ENCODE measurements around the gene OR4K2.

- TF ChIP-seq CTCF (IDR thresholded peaks at IDR 0.05; ENCODE audit: extremely low read depth in 1 of 2, insufficient read depth in 1 of 2, low read depth in 1 of 2, low read length in 2 of 2) (no peak), POLR2AphosphoS5 (IDR thresholded peaks at IDR 0.05; ENCODE audit: insufficient read depth, low read depth, low read length) (no peak)
These were observed 26.1 kb downstream of the OR4K2 start for GRCh38 chr14:19900999-19901398.

Measured in endothelial cell of umbilical vein (primary cell).